HG02623 (cell line): Measurements from ENCODE around the gene BACE2.

Source experiments
- ATAC-seq: cut with Tn5 transposase; IDR thresholded peaks from one replicate; pipeline ENCODE4 v1.9.1; 2021; ENCODE audit warnings: moderate library complexity; ENCODE audit not compliant: unreplicated experiment

Gene BACE2

GRCh38 chr21:41317458-41317857 is 149.5 kb downstream of the BACE2 start:
- no peak for ATAC-seq

GRCh38 chr21:41318218-41318617 is 150.3 kb downstream of the BACE2 start:
- no peak for ATAC-seq

DNA sequence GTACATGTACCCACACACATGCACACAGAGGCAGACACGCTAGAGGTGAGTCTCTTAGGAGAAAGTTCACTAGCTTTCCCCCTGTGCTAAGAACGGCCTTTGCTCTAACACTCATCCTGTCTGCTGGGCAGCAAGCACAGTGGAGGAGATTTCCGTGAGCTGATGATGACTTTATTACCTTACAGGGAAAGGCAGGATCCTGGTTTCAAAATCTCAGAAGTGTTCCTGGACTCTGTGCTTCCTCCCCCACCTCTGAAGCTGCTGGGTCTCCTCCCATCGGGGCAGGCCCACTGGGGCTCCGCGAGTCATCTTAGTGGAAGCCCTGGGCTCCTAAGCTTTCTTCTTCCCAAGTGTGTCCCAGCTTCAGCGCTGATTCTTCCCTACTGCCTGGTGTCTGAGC is 151.3 kb downstream of the BACE2 start:
- ATAC-seq, result no peak

GRCh38 chr21:41321211-41321907 is 153.4 kb downstream of the BACE2 start:
- no peak for ATAC-seq

DNA sequence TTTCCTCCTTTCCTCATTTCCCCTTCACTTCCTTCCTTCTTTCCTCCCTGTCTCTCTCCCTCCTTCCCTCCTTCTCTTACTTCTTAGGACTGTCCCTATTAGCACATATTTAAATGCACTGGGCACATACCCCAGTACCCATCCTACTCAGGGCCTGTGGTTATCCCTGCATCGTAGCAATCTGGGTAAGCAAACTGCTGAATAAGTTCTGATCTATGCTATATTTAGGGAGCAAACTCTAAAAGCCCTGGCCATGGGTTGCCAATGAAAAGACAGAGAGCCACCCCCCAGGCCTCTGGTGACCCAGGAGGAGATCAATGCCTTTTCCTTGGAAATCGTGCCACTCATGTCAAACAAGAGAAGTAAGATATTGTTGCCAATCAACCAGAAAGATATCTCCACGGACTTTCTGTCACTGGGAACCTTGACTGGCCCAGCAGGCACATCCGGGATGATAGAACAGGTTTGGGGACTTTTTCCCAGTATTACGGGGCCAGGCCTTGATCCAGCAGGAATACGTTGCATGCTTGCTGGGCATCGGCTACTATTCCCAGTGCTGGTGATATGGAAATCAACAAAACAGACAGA is 154.0 kb downstream of the BACE2 start:
- no peak for ATAC-seq

GRCh38 chr21:41322496-41323382 is 154.8 kb downstream of the BACE2 start:
- no peak for ATAC-seq

GRCh38 chr21:41325138-41325912 is 157.4 kb downstream of the BACE2 start:
- ATAC-seq, result no peak

- no peak for ATAC-seq
Observed at GRCh38 chr21:41326414-41327080, 158.6 kb downstream of the BACE2 start.

DNA sequence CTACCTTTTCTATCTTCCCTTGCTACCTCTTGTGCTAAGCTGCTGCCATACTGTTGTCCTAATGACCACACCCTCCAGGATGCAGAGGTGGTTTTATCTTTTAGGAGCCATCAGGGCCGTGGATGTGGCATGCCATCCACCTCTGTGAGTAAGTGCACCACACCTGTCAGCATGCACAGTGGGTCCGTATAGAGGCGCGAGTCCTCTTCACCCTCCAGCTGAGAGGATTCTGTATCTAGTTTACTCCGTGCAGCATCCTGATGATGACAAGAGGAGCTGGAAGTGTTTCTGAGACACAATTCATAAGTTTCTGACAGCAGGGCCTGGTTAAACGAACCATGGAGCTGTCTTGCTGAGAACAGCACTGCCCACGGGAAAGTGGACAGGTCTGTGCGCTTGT is 159.8 kb downstream of the BACE2 start:
- no peak for ATAC-seq

DNA sequence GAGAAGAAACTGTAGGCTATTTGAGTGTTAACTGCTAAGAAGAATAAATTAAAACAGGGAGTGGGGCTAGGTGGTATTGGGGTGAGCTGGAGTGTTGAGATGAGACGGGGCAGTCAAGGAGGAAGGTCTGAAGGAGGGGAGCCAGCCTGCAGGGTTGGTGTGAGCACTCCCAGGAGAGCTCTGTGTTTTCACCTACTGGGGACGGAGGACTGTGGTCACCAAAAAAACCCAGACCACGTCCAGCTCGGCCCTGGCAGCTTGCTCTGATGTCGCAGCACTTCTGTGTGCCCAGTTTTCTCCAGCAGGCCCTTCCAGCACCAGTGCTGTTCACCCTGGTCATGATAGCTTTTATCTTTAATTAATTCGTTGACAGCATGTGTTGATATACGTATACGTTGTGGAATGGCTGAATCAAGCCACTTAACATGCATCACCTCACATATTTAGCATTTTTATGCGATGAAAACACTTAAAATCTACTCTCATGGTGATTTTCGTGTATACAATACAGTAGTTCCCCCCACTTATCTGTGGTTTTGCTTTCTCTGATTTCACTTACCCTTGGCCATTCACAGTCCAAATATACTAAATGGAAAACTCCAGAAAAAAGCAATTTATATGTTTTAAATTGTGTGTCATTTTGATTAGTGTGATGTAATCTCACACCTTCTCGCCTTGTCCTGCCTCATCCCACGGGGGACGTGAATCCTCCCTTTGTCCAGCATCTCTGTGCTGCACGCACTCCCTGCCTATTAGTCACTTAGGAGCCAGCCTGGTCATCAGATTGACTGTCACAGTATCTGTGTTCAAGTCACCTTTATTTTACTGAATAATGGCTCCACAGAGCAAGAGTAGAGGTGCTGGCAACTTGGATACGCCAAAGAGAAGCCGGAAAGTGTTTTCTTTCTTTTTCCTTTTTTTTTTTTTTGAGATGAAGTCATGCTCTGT is 161.0 kb downstream of the BACE2 start:
- ATAC-seq, result no peak
